Measurements from ENCODE around the gene FAM131B. TPM values are rescaled to one million over a fixed set of nuclear protein-coding genes. Genes with fewer than 3 reads are reported as not detected.

The FAM131B gene
- total and polyA plus RNA-seq, 4 donors: 0.18 to 1.1 (median 0.54) TPM

GRCh38 chr7:143387156-143387975 lies 24.9 kb upstream of the FAM131B start:
- H3K9me3 ChIP-seq (ENCODE audit: control insufficient read depth in 4 of 4, insufficient read depth in 3 of 4, low read length in 3 of 4): peaks cover 0 to 2% (median 0%) of the 10 kb centered on the region in 4 donors
- no peak overlapping the region for H3K9ac ChIP-seq (ENCODE audit: insufficient read depth in 1 of 2, low read length in 2 of 2)
- DNase-seq (no peak), ATAC-seq (ENCODE audit: insufficient read depth, low FRiP score) (no peak)
- 87 to 93% methylated on average over 23 of the region's 23 CpGs for WGBS, 2 donors
- no peaks in the 10 kb centered on the region for H3K27me3 ChIP-seq (ENCODE audit: control insufficient read depth in 3 of 3, insufficient read depth in 3 of 3, low read length in 2 of 3)
- H3K4me3 ChIP-seq: no peak overlapping the region
- peaks cover 6 to 65% (median 52%) of the 10 kb centered on the region in 4 donors for H3K36me3 ChIP-seq (ENCODE audit: control insufficient read depth in 4 of 4, insufficient read depth in 4 of 4, low read length in 4 of 4)
- no peak for TF ChIP-seq CTCF (IDR thresholded peaks at IDR 0.05; ENCODE audit: control extremely low read depth, extremely low read depth)
- H3K27ac ChIP-seq (ENCODE audit: low read depth in 1 of 2, low read length in 1 of 2): peak overlapping the region in 1 of 2 donors; percentile 27
- peaks cover 15 to 71% (median 51%) of the 10 kb centered on the region in 5 donors for H3K4me1 ChIP-seq (ENCODE audit: control insufficient read depth in 5 of 5, insufficient read depth in 5 of 5, low read length in 5 of 5)

GRCh38 chr7:143385891-143386781 lies 23.6 kb upstream of the FAM131B start:
- WGBS, 2 donors: 25 to 40% methylated on average over 19 of the region's 19 CpGs
- ATAC-seq (ENCODE audit: insufficient read depth, low FRiP score) (no peak), DNase-seq (peak in 2 of 3 donors; percentile 20 to 37)
- Histone ChIP-seq H3K4me3 (no peak overlapping the region), H3K27ac (ENCODE audit: low read depth in 1 of 2, low read length in 1 of 2) (peak overlapping the region in 1 of 2 donors; percentile 29), H3K27me3 (ENCODE audit: control insufficient read depth in 3 of 3, insufficient read depth in 3 of 3, low read length in 2 of 3) (no peaks in the 10 kb centered on the region), H3K36me3 (ENCODE audit: control insufficient read depth in 4 of 4, insufficient read depth in 4 of 4, low read length in 4 of 4) (peaks cover 6 to 62% (median 44%) of the 10 kb centered on the region in 4 donors), H3K4me1 (ENCODE audit: control insufficient read depth in 5 of 5, insufficient read depth in 5 of 5, low read length in 5 of 5) (peaks cover 15 to 62% (median 42%) of the 10 kb centered on the region in 5 donors), H3K9ac (ENCODE audit: insufficient read depth in 1 of 2, low read length in 2 of 2) (no peak overlapping the region), H3K9me3 (ENCODE audit: control insufficient read depth in 4 of 4, insufficient read depth in 3 of 4, low read length in 3 of 4) (peaks cover 0 to 2% (median 0%) of the 10 kb centered on the region in 4 donors)
- no peak for TF ChIP-seq CTCF (IDR thresholded peaks at IDR 0.05; ENCODE audit: control extremely low read depth, extremely low read depth)

- Histone ChIP-seq H3K36me3 (ENCODE audit: control insufficient read depth in 4 of 4, insufficient read depth in 4 of 4, low read length in 4 of 4) (peaks cover 6 to 55% (median 37%) of the 10 kb centered on the region in 4 donors), H3K4me3 (peak overlapping the region; percentile 12), H3K4me1 (ENCODE audit: control insufficient read depth in 5 of 5, insufficient read depth in 5 of 5, low read length in 5 of 5) (peaks cover 15 to 52% (median 36%) of the 10 kb centered on the region in 5 donors), H3K9ac (ENCODE audit: insufficient read depth in 1 of 2, low read length in 2 of 2) (peak overlapping the region in 1 of 2 donors; percentile 73), H3K27ac (ENCODE audit: low read depth in 1 of 2, low read length in 1 of 2) (peak overlapping the region in 1 of 2 donors; percentile 62), H3K27me3 (ENCODE audit: control insufficient read depth in 3 of 3, insufficient read depth in 3 of 3, low read length in 2 of 3) (no peaks in the 10 kb centered on the region), H3K9me3 (ENCODE audit: control insufficient read depth in 4 of 4, insufficient read depth in 3 of 4, low read length in 3 of 4) (peaks cover 0 to 2% (median 0%) of the 10 kb centered on the region in 4 donors)
- no peak for TF ChIP-seq CTCF (IDR thresholded peaks at IDR 0.05; ENCODE audit: control extremely low read depth, extremely low read depth)
- ATAC-seq (ENCODE audit: insufficient read depth, low FRiP score) (no peak), DNase-seq (peak in 2 of 3 donors; percentile 14 to 42)
- WGBS, 2 donors: 43 to 62% methylated on average over 14 of the region's 14 CpGs
These were observed 22.4 kb upstream of the FAM131B start for GRCh38 chr7:143384661-143385631.

Data from lung (tissue), 12 donors.